Measurements from ENCODE around the gene CBX7. TPM values are rescaled to one million over a fixed set of nuclear protein-coding genes. Genes with fewer than 3 reads are reported as not detected.

CBX7 gene
- total RNA-seq, 4 donors from 2014 or later: 41.2 to 58.6 (median 53.2) TPM

DNA sequence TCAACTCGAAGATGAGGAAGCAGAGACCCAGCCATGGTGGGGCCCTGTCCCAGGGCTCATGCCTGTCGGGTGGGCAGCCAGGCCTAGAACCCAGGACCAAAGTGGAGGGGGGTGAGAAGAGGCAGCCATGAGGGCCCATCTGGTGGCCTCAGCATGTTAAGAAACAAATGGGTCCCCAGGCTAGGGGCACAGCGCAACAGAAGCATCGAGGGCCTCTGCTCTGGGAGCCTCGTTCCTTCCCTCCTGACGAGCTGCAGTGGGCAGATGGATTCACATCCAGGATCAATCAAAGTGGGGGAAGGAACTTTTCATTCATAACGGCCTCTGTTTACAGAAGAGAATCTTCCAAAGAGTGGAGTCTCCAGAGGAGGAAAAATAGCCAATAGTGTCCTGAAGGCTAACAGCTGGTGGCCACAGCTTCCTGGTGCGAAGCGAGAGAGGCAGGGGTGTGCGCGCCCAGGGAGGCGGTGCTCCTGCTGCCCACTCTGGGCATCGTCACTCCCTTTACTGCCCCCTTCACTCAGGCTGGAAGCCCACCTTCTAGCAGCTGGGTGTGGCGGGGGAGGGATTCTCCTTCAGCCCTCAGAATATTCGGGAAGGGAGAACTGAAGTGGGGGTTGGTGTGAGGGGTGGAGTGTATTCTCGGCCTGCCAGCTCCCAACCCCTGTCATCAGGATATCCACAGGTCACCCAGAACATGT is 4.3 kb downstream of the CBX7 start:
- Histone ChIP-seq H3K27me3 (no peaks in the 10 kb centered on the region), H3K9me3 (no peaks in the 10 kb centered on the region), H3K36me3 (peaks cover 0 to 5% (median 0%) of the 10 kb centered on the region in 3 donors), H3K4me1 (peaks cover 1 to 58% (median 20%) of the 10 kb centered on the region in 4 donors), H3K27ac (peak overlapping the region; percentile 39 to 93 (median 82)), H3K4me3 (no peak overlapping the region)
- TF ChIP-seq CTCF (IDR thresholded peaks at IDR 0.05) (no peak), POLR2A (IDR thresholded peaks at IDR 0.05) (no peak)
- DNase-seq: peak in 1 of 3 donors; percentile 45

- TF ChIP-seq CTCF (IDR thresholded peaks at IDR 0.05) (no peak), POLR2A (IDR thresholded peaks at IDR 0.05) (no peak)
- peak overlapping the region; percentile 39 to 93 (median 82) for H3K27ac ChIP-seq
- no peaks in the 10 kb centered on the region for H3K27me3 ChIP-seq
- DNase-seq: peak in 1 of 3 donors; percentile 37
- H3K9me3 ChIP-seq: no peaks in the 10 kb centered on the region
- no peak overlapping the region for H3K4me3 ChIP-seq
- H3K36me3 ChIP-seq: peaks cover 0 to 5% (median 0%) of the 10 kb centered on the region in 3 donors
- H3K4me1 ChIP-seq: peaks cover 0 to 55% (median 17%) of the 10 kb centered on the region in 4 donors
Measured at GRCh38 chr22:39147335-39148025, 5.0 kb downstream of the CBX7 start.

DNA sequence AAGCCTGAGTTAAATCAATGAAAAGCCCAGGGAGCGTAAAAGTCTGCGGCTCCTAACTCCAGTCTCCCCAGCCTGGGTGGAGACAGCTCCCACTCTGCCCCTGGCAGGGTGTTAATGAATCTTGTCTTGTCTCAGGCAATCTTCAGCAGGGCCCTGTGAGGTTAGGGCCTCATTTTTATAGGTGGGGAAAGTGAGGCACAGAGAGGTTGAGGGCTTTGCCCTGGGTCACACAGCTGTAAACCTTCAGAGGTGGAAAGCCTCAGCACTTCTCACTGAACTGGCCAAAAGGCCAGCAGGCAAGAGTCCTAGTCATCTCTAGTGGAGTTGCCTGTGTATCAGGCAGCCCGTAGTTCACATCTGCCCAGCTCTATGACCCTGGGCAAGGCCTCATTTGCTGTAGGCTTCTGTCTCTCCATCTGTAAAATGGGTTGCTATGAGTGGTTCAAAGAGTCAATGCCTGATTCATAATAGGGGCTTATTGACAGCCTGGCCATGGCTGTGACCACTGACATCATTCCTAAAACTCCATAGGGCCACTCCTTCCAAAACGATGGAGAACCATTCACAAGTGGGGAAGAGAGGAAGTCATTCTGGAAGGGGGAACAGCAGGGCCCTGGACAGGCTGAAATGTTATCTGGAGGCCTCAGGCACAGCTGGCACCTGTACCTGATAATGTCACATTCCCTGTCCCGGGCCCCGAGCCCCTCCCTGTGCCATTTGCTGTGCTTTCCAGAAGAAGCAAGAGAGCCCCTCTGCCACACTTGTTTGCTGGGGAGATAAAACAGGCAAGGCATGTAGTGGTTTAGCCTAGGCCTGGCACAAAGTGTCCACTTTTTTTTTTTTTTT is 6.0 kb downstream of the CBX7 start:
- Histone ChIP-seq H3K27ac (peak overlapping the region; percentile 89 to 93 (median 92)), H3K4me1 (peaks cover 0 to 50% (median 16%) of the 10 kb centered on the region in 4 donors), H3K27me3 (no peaks in the 10 kb centered on the region), H3K9me3 (no peaks in the 10 kb centered on the region), H3K4me3 (peak overlapping the region; percentile 80 to 97 (median 89)), H3K36me3 (peaks cover 0 to 5% (median 0%) of the 10 kb centered on the region in 3 donors)
- peak in 1 of 3 donors; percentile 46 for DNase-seq
- TF ChIP-seq CTCF (IDR thresholded peaks at IDR 0.05): no peak
- TF ChIP-seq POLR2A (IDR thresholded peaks at IDR 0.05): no peak

DNA sequence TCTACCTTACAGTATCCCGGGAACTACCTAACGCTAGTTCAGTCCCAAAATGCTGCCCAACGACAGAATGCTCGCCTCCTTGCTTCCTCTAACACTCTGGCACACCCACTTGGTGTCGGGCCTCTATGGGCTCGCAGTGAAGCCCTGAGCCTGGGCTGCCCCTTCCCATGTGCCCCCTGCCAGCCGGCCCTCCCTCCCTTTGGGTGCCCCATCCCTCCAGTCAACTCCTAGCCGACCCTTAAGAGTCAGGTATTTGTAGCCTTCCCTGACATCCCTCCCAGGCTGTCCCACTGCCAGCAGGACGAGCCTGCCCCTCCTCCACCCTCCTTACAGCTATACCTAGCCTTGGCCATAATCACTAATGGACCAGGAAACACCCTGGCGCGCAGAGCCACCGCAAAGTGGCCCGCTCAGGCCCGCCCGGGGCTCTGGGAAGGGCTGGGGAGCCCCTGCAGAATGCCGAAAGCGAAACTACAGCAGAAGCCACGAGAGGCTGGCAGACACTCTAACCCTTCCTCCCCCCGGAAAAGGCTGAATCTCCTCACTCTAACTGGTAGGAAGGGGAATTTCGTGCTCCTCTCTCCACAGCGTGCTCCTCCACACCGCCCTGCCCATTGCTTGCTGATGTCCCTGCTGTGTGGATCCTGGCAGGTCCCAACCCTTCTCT is 8.2 kb downstream of the CBX7 start:
- Histone ChIP-seq H3K27me3 (no peaks in the 10 kb centered on the region), H3K36me3 (peaks cover 0 to 11% (median 0%) of the 10 kb centered on the region in 3 donors), H3K4me1 (peaks cover 0 to 39% (median 10%) of the 10 kb centered on the region in 4 donors), H3K9me3 (no peaks in the 10 kb centered on the region), H3K4me3 (peak overlapping the region; percentile 80 to 97 (median 89)), H3K27ac (peak overlapping the region; percentile 89 to 93 (median 92))
- DNase-seq: peak in 2 of 3 donors; percentile 61 to 76
- TF ChIP-seq CTCF (IDR thresholded peaks at IDR 0.05): no peak
- peak in 1 of 2 donors; percentile 16 for TF ChIP-seq POLR2A (IDR thresholded peaks at IDR 0.05)

All from Peyer's patch (tissue), 4 donors.